ENCODE results near the gene PLPP2. TPM values are rescaled to one million over a fixed set of nuclear protein-coding genes. Genes with fewer than 3 reads are reported as not detected.
"Not testable (repeated sequence)": the region's sequence is repeated elsewhere in the genome, so short reads cannot be mapped to it uniquely, and the experiment has no call there.

PLPP2 gene
- total RNA-seq, 2 donors from 2014 or later, result 0.56 to 1.6 TPM

DNA sequence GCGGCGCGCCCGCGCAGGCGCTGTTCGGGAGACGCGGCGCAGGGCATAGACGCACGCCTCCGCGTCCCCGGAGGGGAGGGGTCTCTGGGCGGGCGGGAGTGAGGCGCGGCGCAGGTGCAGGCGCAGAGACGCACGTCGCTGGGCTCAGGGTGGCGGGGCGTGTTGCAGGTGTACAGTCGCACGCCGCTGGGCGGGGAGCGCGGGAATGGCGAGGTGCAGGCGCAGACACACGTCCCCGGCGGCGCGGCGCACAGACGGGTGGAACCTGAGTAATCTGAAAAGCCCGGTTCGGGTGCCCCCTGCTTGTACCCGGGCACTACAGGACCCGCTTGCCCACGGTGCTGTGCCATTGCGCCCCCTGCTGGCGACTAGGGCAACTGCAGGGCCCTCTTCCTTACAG is 44.7 kb downstream of the PLPP2 start:
- no peak overlapping the region for H3K4me3 ChIP-seq
- no peak for ATAC-seq (ENCODE audit: insufficient number of reproducible peaks, low FRiP score, low read depth)

GRCh38 chr19:245900-246299 is 45.3 kb downstream of the PLPP2 start:
- H3K27ac ChIP-seq; H3K36me3 ChIP-seq; H3K4me1 ChIP-seq (ENCODE audit: control insufficient read depth in 1 of 2, low read depth in 2 of 2); ATAC-seq (ENCODE audit: insufficient number of reproducible peaks, low FRiP score, low read depth); DNase-seq (ENCODE audit: low spot score); H3K9me3 ChIP-seq; H3K27me3 ChIP-seq (replicated peaks; ENCODE audit: insufficient read depth): not testable (repeated sequence)
- H3K4me3 ChIP-seq, result peak overlapping the region; percentile 29

More for the DNA sequence above, 44.7 kb downstream of the PLPP2 start:
- Histone ChIP-seq H3K27me3 (replicated peaks; ENCODE audit: insufficient read depth) (no peaks in the 10 kb centered on the region), H3K36me3 (no peaks in the 10 kb centered on the region), H3K4me1 (ENCODE audit: control insufficient read depth in 1 of 2, low read depth in 2 of 2) (no peaks in the 10 kb centered on the region), H3K9me3 (no peaks in the 10 kb centered on the region), H3K27ac (no peak overlapping the region)
- TF ChIP-seq, protein P1, sequence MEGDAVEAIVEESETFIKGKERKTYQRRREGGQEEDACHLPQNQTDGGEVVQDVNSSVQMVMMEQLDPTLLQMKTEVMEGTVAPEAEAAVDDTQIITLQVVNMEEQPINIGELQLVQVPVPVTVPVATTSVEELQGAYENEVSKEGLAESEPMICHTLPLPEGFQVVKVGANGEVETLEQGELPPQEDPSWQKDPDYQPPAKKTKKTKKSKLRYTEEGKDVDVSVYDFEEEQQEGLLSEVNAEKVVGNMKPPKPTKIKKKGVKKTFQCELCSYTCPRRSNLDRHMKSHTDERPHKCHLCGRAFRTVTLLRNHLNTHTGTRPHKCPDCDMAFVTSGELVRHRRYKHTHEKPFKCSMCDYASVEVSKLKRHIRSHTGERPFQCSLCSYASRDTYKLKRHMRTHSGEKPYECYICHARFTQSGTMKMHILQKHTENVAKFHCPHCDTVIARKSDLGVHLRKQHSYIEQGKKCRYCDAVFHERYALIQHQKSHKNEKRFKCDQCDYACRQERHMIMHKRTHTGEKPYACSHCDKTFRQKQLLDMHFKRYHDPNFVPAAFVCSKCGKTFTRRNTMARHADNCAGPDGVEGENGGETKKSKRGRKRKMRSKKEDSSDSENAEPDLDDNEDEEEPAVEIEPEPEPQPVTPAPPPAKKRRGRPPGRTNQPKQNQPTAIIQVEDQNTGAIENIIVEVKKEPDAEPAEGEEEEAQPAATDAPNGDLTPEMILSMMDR (IDR thresholded peaks at IDR 0.05), result no peak
- no peak for DNase-seq (ENCODE audit: low spot score)

- Histone ChIP-seq H3K4me3 (no peak overlapping the region), H3K36me3 (no peaks in the 10 kb centered on the region), H3K27ac (no peak overlapping the region), H3K9me3 (no peaks in the 10 kb centered on the region), H3K27me3 (replicated peaks; ENCODE audit: insufficient read depth) (no peaks in the 10 kb centered on the region), H3K4me1 (ENCODE audit: control insufficient read depth in 1 of 2, low read depth in 2 of 2) (no peaks in the 10 kb centered on the region)
- ATAC-seq (ENCODE audit: insufficient number of reproducible peaks, low FRiP score, low read depth), result no peak
- TF ChIP-seq, protein P1 (IDR thresholded peaks at IDR 0.05), result no peak
- DNase-seq (ENCODE audit: low spot score), result no peak
These were observed 45.7 kb downstream of the PLPP2 start for GRCh38 chr19:245457-245856.

Other genes with a start within 250 kb of the PLPP2 start
- gene OR4F17, start 184.3 kb downstream of the PLPP2 start, total RNA-seq, result not detected
- 10 to 100 TPM in 1 of 2 donors, 1 to 10 TPM in 1; 8.8 to 43.6 TPM for gene MIER2, start 53.4 kb upstream of the PLPP2 start, total RNA-seq
- gene C2CD4C, start 117.7 kb upstream of the PLPP2 start, total RNA-seq, result 1 to 10 TPM in 1 of 2 donors, under 1 TPM in 1; 0.54 to 1.6 TPM
- gene SHC2, start 169.6 kb upstream of the PLPP2 start, total RNA-seq, result 10 to 100 TPM; 17.2 to 18.8 TPM
- under 1 TPM in 1 of 2 donors, not detected in 1; 0.92 TPM for gene MADCAM1, start 205.1 kb upstream of the PLPP2 start, total RNA-seq
- gene TPGS1, start 216.1 kb upstream of the PLPP2 start, total RNA-seq, result 10 to 100 TPM; 34.1 to 94.1 TPM
- 10 to 100 TPM; 40.2 to 86.2 TPM for gene CDC34, start 240.4 kb upstream of the PLPP2 start, total RNA-seq